ENCODE data around the gene FCRL6. TPM values are rescaled to one million over a fixed set of nuclear protein-coding genes. Genes with fewer than 3 reads are reported as not detected.
A peak's percentile ranks its signal among the peaks of the same experiment; 100 is the strongest.

The FCRL6 gene
- total RNA-seq, 1 donor from 2014 or later: not detected

GRCh38 chr1:159853417-159854115 is 51.4 kb downstream of the FCRL6 start:
- peak; percentile 60 for DNase-seq (ENCODE audit: low read depth)
- Histone ChIP-seq H3K4me3 (ENCODE audit: insufficient read depth, low read depth, low read length) (peak overlapping the region; percentile 59), H3K9ac (ENCODE audit: low read length) (peak overlapping the region; percentile 87), H3K9me3 (ENCODE audit: insufficient read depth, low read depth, low read length) (no peaks in the 10 kb centered on the region), H2AFZ (ENCODE audit: low read depth, low read length) (peak overlapping the region; percentile 88), H3K36me3 (ENCODE audit: insufficient read depth, low read length) (no peaks in the 10 kb centered on the region), H3K27ac (ENCODE audit: low read depth, low read length) (peak overlapping the region; percentile 83), H3K4me1 (ENCODE audit: insufficient read depth, low read length) (peaks cover 44% of the 10 kb centered on the region), H3K4me2 (ENCODE audit: low read length) (peak overlapping the region; percentile 89), H3K79me2 (ENCODE audit: insufficient read depth, low read length) (no peaks in the 10 kb centered on the region), H4K20me1 (ENCODE audit: insufficient read depth, low read length) (no peaks in the 10 kb centered on the region), H3K27me3 (ENCODE audit: insufficient read depth, low read length) (no peaks in the 10 kb centered on the region)
- H3K27me3 Mint-ChIP-seq (ENCODE audit: low read depth, unreplicated experiment): peaks cover 5% of the 10 kb centered on the region
- peak overlapping the region; percentile 87 for H3K27ac Mint-ChIP-seq (ENCODE audit: unreplicated experiment)
- no peak for TF ChIP-seq CTCF (IDR thresholded peaks at IDR 0.05; ENCODE audit: insufficient read depth, low read depth, low read length)
- no peak for TF ChIP-seq EZH2 (IDR thresholded peaks at IDR 0.05; ENCODE audit: insufficient read depth, low read length)
- peak; percentile 69 for FAIRE-seq
- H3K36me3 Mint-ChIP-seq (ENCODE audit: low read depth, unreplicated experiment): no peaks in the 10 kb centered on the region
- H3K9me3 Mint-ChIP-seq (ENCODE audit: unreplicated experiment): no peaks in the 10 kb centered on the region
- peaks cover 34% of the 10 kb centered on the region for H3K4me1 Mint-ChIP-seq (ENCODE audit: low read depth, unreplicated experiment)
- H3K4me3 Mint-ChIP-seq (ENCODE audit: unreplicated experiment): peak overlapping the region; percentile 70

GRCh38 chr1:159854116-159854692 is 52.0 kb downstream of the FCRL6 start:
- Histone ChIP-seq H3K4me3 (ENCODE audit: insufficient read depth, low read depth, low read length) (peak overlapping the region; percentile 59), H3K27me3 (ENCODE audit: insufficient read depth, low read length) (no peaks in the 10 kb centered on the region), H3K79me2 (ENCODE audit: insufficient read depth, low read length) (no peaks in the 10 kb centered on the region), H3K4me1 (ENCODE audit: insufficient read depth, low read length) (peaks cover 42% of the 10 kb centered on the region), H3K9ac (ENCODE audit: low read length) (peak overlapping the region; percentile 87), H4K20me1 (ENCODE audit: insufficient read depth, low read length) (no peaks in the 10 kb centered on the region), H3K4me2 (ENCODE audit: low read length) (peak overlapping the region; percentile 89), H3K9me3 (ENCODE audit: insufficient read depth, low read depth, low read length) (no peaks in the 10 kb centered on the region), H3K27ac (ENCODE audit: low read depth, low read length) (peak overlapping the region; percentile 83), H2AFZ (ENCODE audit: low read depth, low read length) (peak overlapping the region; percentile 88), H3K36me3 (ENCODE audit: insufficient read depth, low read length) (no peaks in the 10 kb centered on the region)
- peak overlapping the region; percentile 70 for H3K4me3 Mint-ChIP-seq (ENCODE audit: unreplicated experiment)
- DNase-seq (ENCODE audit: low read depth): peak; percentile 35
- H3K27me3 Mint-ChIP-seq (ENCODE audit: low read depth, unreplicated experiment): peaks cover 5% of the 10 kb centered on the region
- no peak for FAIRE-seq
- no peaks in the 10 kb centered on the region for H3K36me3 Mint-ChIP-seq (ENCODE audit: low read depth, unreplicated experiment)
- peak overlapping the region; percentile 71 for H3K27ac Mint-ChIP-seq (ENCODE audit: unreplicated experiment)
- TF ChIP-seq CTCF (IDR thresholded peaks at IDR 0.05; ENCODE audit: insufficient read depth, low read depth, low read length): no peak
- TF ChIP-seq EZH2 (IDR thresholded peaks at IDR 0.05; ENCODE audit: insufficient read depth, low read length): no peak
- H3K9me3 Mint-ChIP-seq (ENCODE audit: unreplicated experiment): no peaks in the 10 kb centered on the region
- peaks cover 27% of the 10 kb centered on the region for H3K4me1 Mint-ChIP-seq (ENCODE audit: low read depth, unreplicated experiment)

Data from astrocyte (in vitro differentiated cells and primary cell).